ENCODE measurements around the gene AQR. TPM values are rescaled to one million over a fixed set of nuclear protein-coding genes. Genes with fewer than 3 reads are reported as not detected.
"Not testable (repeated sequence)": the region's sequence is repeated elsewhere in the genome, so short reads cannot be mapped to it uniquely, and the experiment has no call there.

The AQR gene
- total and polyA plus RNA-seq, 2 of the 13 experiments (the other 11 are each of a cell fraction or from before 2014, with no cell fraction given), result 18.7 to 31.3 TPM

DNA sequence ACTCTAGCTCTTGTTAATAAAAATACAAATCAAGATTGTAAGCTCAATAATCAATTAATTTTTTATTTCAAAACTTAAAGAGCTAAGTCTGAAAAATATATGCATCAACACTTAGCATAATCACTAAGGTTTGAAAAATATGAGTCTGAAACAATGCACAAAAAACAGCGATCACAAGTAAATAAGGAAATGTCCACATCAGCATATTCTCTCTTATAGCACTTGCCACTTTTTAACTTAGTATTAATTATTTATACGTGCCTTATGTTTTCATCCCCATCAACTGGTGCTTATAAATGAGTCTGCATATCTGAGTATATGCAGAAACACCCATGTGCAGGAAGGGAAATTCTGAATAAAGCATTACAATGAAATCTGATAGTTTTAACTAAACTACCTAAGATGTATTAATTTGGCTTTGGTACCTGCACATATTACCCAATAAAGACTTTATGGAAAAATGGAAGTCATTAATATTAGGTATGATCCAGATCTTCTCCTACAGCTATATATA, 28.3 kb downstream of the AQR start:
- no TSS peak for BruUV-seq (replicated peaks)
- 99% methylated on average over 2 of the region's 2 CpGs for WGBS (ENCODE audit: low lambda C conversion rate)
- no peaks in the 10 kb centered on the region for H3K4me1 ChIP-seq (ENCODE audit: insufficient read depth, low read length)
- H3K9ac ChIP-seq (ENCODE audit: insufficient read depth, low read depth, low read length), result no peak overlapping the region
- ATAC-seq (no peak), FAIRE-seq (no peak), DNase-seq (ENCODE audit: low spot score) (no peak)
- H3K79me2 ChIP-seq (ENCODE audit: insufficient read depth, low read length), result no peaks in the 10 kb centered on the region
- intact Hi-C loops (cut with micrococcal nuclease; ENCODE audit: unreplicated experiment) (no loop called here), in situ Hi-C loops (cut with HindIII; ENCODE audit: extremely low pct_ligation_motif_present, low pct_unique_long_range_greater_than_20kb) (no loop called here)
- peaks cover 2 to 40% of the 10 kb centered on the region in 2 experiments for H3K36me3 ChIP-seq (replicated peaks in 1 of 2; ENCODE audit: control insufficient read depth in 1 of 2, insufficient read depth in 2 of 2, low read length in 2 of 2)
- TF ChIP-seq ZFP36 (IDR thresholded peaks at IDR 0.05; ENCODE audit: borderline replicate concordance, low read depth, low read length, partially characterized antibody) (no peak), MAFK (conservative IDR thresholded peaks at IDR 0.05 in 1 of 2, IDR thresholded peaks at IDR 0.05 in 1 of 2; ENCODE audit: low read length in 2 of 2) (peak; percentile 86 to 88), CAMTA2 (CRISPR knock-in tag; IDR thresholded peaks at IDR 0.05; ENCODE audit: borderline replicate concordance) (no peak), MAFF (IDR thresholded peaks at IDR 0.05; ENCODE audit: low read depth, low read length) (peak; percentile 84)
- no peak overlapping the region for H3K4me3 ChIP-seq (replicated peaks in 1 of 3; ENCODE audit: insufficient read depth in 1 of 3, low read depth in 2 of 3, low read length in 3 of 3)
- H3K27ac ChIP-seq (ENCODE audit: extremely low read length, insufficient read depth, low read length), result no peak overlapping the region
- no peak overlapping the region for H3K4me2 ChIP-seq (ENCODE audit: low read depth, low read length)
- H3K27me3 ChIP-seq (ENCODE audit: control insufficient read depth in 1 of 2, insufficient read depth in 2 of 2, low read length in 2 of 2), result no peaks in the 10 kb centered on the region
- H3K9me3 ChIP-seq (ENCODE audit: low read length), result no peaks in the 10 kb centered on the region
- H4K20me1 ChIP-seq (ENCODE audit: insufficient read depth, low read length), result no peaks in the 10 kb centered on the region
- ChIA-PET POLR2A (no interaction called here), CTCF (ENCODE audit: low intra/inter-chr PET ratio, low total read pairs) (no interaction called here)
- H2AFZ ChIP-seq (ENCODE audit: low read length), result no peak overlapping the region

GRCh38 chr15:34933432-34933975, 36.0 kb downstream of the AQR start:
- Histone ChIP-seq H3K4me1 (ENCODE audit: insufficient read depth, low read length) (no peaks in the 10 kb centered on the region), H3K36me3 (replicated peaks in 1 of 2; ENCODE audit: control insufficient read depth in 1 of 2, insufficient read depth in 2 of 2, low read length in 2 of 2) (peaks cover 4 to 44% of the 10 kb centered on the region in 2 experiments), H3K27me3 (ENCODE audit: control insufficient read depth in 1 of 2, insufficient read depth in 2 of 2, low read length in 2 of 2) (no peaks in the 10 kb centered on the region), H3K9ac (ENCODE audit: insufficient read depth, low read depth, low read length) (no peak overlapping the region), H3K27ac (ENCODE audit: extremely low read length, insufficient read depth, low read length) (no peak overlapping the region), H3K79me2 (ENCODE audit: insufficient read depth, low read length) (no peaks in the 10 kb centered on the region), H3K4me3 (replicated peaks in 1 of 3; ENCODE audit: insufficient read depth in 1 of 3, low read depth in 2 of 3, low read length in 3 of 3) (no peak overlapping the region), H4K20me1 (ENCODE audit: insufficient read depth, low read length) (no peaks in the 10 kb centered on the region), H3K4me2 (ENCODE audit: low read depth, low read length) (no peak overlapping the region), H2AFZ (ENCODE audit: low read length) (no peak overlapping the region), H3K9me3 (ENCODE audit: low read length) (no peaks in the 10 kb centered on the region)
- intact Hi-C loops (cut with micrococcal nuclease; ENCODE audit: unreplicated experiment) (no loop called here), in situ Hi-C loops (cut with HindIII; ENCODE audit: extremely low pct_ligation_motif_present, low pct_unique_long_range_greater_than_20kb) (no loop called here)
- no peak for TF ChIP-seq ZFP82 (CRISPR knock-in tag; IDR thresholded peaks at IDR 0.05; ENCODE audit: borderline replicate concordance)
- no peak for TF ChIP-seq SNAI1 (CRISPR knock-in tag; IDR thresholded peaks at IDR 0.05; ENCODE audit: borderline replicate concordance)
- TF ChIP-seq ZNF570 (CRISPR knock-in tag; IDR thresholded peaks at IDR 0.05; ENCODE audit: borderline replicate concordance), result no peak
- ATAC-seq (no peak), DNase-seq (ENCODE audit: low spot score) (no peak), FAIRE-seq (no peak)
- BruUV-seq (replicated peaks), result no TSS peak
- 91% methylated on average over 3 of the region's 3 CpGs for WGBS (ENCODE audit: low lambda C conversion rate)
- ChIA-PET CTCF (ENCODE audit: low intra/inter-chr PET ratio, low total read pairs) (no interaction called here), POLR2A (no interaction called here)

DNA sequence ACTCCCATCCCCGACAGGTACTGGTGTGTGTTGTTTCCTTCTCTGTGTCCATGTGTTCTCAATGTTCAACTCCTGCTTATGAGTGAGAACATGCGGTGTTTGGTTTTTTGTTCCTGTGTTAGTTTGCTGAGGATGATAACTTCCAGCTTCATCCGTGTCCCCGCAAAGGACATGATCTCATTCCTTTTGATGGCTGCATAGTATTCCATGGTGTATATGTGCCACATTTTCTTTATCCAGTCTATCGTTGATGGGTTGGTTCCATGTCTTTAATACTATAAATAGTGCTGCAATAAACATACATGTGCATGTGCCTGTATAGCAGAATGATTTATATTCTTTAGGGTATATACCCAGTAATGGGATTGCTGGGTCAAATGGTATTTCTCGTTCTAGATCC, 41.2 kb downstream of the AQR start:
- FAIRE-seq; H2AFZ ChIP-seq (ENCODE audit: low read length); in situ Hi-C loops (cut with HindIII; ENCODE audit: extremely low pct_ligation_motif_present, low pct_unique_long_range_greater_than_20kb); H4K20me1 ChIP-seq (ENCODE audit: insufficient read depth, low read length); H3K9me3 ChIP-seq (ENCODE audit: low read length); intact Hi-C loops (cut with micrococcal nuclease; ENCODE audit: unreplicated experiment); BruUV-seq (replicated peaks); POLR2A ChIA-PET; H3K4me1 ChIP-seq (ENCODE audit: insufficient read depth, low read length); H3K27me3 ChIP-seq (ENCODE audit: control insufficient read depth in 1 of 2, insufficient read depth in 2 of 2, low read length in 2 of 2); H3K27ac ChIP-seq (ENCODE audit: extremely low read length, insufficient read depth, low read length); DNase-seq (ENCODE audit: low spot score); ATAC-seq; CTCF ChIA-PET (ENCODE audit: low intra/inter-chr PET ratio, low total read pairs); H3K79me2 ChIP-seq (ENCODE audit: insufficient read depth, low read length); H3K9ac ChIP-seq (ENCODE audit: insufficient read depth, low read depth, low read length); H3K4me2 ChIP-seq (ENCODE audit: low read depth, low read length); H3K4me3 ChIP-seq (replicated peaks in 1 of 3; ENCODE audit: insufficient read depth in 1 of 3, low read depth in 2 of 3, low read length in 3 of 3): not testable (repeated sequence)
- 99% methylated on average over 6 of the region's 6 CpGs for WGBS (ENCODE audit: low lambda C conversion rate)
- peaks cover 6 to 42% of the 10 kb centered on the region in 2 experiments for H3K36me3 ChIP-seq (replicated peaks in 1 of 2; ENCODE audit: control insufficient read depth in 1 of 2, insufficient read depth in 2 of 2, low read length in 2 of 2)
